GM19025 (cell line): Measurements from ENCODE around the gene KLF3.

Source experiments
- ATAC-seq: cut with Tn5 transposase; IDR thresholded peaks from one replicate; pipeline ENCODE4 v1.9.1; 2021; ENCODE audit warnings: mild to moderate bottlenecking, low read depth, moderate library complexity; ENCODE audit not compliant: unreplicated experiment

The KLF3 gene

GRCh38 chr4:38672397-38673129 is 8.6 kb downstream of the KLF3 start:
- no peak for ATAC-seq

DNA sequence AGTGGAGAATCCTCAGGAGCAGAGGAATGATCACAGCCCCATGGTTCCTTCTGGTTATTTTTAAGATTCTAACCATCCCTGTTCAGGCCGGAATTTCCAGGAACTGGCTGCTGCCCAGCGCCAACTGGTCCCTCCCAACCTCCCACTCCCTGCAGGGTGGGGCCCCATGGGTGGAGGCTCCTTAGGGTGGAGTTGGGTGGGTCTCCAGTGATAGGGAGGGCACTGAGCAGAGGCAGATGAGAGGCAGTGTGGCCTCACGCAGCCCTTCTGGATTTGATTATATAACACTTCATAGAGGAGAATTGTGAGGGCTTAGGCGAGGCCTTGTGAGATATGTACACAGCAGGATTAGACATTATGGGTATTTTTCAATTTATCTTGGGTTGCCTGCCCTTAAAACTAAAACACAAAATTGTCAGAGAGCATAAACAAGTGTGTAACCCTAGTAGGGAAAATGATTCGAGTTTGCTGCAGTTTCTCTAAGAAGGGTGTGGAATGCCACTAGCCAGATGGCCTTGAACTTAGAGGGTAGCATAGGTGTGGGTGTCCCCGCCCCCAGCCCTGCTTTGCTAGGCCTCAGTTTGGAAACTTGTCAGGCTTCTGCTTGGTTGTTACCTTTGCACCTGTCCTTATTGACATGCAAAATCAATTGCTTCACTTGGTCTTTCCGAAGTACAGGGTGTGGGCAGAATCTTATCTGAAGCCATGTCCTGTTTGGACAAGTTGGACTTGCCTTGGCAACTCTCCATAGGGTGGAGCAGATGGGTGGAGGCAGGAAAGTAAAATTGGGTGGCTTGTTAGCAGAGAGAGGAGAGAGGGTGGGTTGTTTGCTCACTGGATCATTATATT is 9.4 kb downstream of the KLF3 start:
- no peak for ATAC-seq

DNA sequence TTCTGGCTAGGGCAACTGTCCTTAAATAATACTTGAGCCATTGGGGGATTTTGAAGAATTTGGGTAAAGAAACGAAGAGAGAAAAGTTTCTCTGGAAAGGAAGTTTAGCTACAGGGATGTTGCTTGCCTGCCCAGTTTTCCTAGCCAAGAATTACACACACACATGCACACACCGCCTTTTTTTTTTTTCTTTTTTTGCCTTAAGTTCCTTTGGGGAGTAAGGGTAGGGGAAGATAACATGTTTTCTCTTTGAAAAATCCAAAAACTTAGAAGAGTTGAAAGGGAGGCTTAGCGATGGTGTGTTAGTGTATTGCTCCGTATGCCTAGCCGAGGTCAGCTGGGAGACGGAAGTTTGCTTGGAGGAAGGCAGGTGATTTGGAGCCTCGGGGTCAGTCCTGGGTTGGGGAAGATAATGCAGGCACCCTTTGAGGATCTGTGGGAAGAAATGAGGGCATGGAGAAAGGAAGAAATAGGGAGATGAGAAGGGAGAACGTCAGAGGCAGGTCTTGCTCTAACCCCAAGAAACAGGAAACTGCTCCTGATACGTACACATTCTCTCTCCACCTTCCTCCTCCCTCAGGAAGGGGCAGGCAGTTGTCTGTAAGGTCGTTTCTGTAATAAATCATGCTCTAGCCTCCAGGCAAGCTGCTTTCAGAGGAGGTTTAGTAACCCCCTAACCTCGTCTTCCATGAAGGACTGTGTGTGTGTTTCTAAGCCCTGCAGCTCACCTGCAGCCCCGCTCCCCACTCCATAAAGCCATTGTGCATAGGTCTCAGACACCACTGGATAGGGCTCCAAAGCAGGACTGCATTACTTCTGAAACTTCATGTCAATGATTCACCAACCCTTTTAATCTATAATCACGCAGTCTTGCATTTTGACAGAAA is 10.5 kb downstream of the KLF3 start:
- no peak for ATAC-seq

DNA sequence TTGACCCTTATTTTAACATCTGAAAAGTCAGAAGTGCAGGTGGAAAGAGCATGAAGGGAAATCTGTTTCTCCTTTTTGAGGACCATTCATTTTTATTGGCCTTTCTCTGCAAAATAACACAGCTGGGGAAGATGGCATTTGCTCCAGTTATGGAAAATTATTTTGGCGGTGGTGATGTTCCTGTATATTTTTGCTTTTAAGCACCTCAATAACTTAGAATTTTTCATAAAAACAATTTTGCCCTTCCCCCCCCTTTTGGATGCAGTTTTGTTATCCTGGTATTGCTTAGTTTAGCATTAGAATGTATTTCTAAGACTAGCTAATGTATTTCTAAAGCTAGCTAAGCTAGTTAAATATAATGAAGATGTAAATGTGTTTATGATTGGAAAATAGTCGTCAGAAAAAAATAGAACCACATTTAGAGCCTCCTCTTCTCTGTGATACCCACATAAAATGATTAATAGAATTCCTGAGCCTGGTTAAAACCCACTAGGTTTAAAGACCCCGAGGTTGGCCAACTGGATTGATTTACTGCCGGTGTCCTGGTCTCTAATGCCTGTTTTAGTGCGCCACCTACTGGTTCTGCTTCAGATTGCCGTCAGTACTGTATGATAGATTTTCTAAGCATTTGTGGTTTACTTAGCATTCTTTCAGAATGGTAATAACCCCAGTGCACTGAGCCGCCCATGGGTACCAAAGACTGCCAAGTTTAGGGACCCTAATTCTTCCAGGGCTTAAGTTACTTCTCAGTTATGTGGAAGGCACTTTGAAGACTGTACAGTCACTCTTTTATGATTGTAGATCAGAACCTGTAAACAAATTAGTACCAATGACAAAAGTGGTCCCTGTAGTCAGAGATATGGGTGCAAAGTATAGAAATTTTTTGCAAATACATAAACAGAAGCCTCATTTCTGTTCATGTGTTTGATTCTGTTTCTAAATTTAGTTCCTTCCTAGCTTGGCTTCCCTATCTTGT is 11.4 kb downstream of the KLF3 start:
- no peak for ATAC-seq

- no peak for ATAC-seq
Observed at GRCh38 chr4:38676986-38677385, 13.0 kb downstream of the KLF3 start.

- ATAC-seq = no peak
Observed at GRCh38 chr4:38677441-38677840, 13.4 kb downstream of the KLF3 start.

DNA sequence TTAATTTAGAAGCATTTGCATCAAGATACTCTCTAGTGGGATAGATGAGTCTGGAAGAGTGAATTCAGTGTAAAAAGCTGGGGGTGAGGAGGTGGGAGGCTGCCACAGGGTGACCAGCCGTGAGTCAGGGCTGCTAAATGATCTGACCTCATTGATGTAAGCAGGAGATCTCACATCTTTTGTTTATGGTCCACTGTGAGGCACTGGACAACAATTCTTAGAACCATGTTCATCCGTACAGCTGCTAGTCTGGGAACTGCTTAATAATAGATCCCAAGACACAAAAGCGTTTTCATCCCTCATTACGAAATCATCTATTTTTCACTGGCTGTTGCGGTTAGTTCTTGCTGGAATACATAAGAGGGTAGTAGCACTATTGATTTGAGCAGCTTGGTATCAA is 14.1 kb downstream of the KLF3 start:
- no peak for ATAC-seq

DNA sequence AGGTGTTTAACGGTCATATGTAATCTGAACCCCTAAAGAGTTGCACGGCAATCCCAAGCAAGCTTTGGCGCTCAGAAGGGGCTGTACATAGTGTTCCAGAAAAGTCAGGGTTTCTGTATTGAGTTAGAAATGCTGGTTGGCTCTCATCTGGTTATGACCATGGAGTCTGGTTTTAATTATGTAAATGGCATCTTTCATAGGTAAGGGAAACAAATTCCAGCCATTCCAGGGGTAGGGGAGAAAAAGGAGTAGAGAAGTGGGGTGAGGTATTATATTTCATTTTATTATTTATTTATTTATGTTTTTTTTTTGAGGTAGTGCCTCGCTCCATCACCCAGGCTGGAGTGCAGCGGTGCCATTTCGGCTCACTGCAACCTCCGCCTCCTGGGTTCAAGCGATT is 15.9 kb downstream of the KLF3 start:
- ATAC-seq = no peak

GRCh38 chr4:38681281-38681991 is 17.4 kb downstream of the KLF3 start:
- no peak for ATAC-seq

GRCh38 chr4:38682336-38682735 is 18.3 kb downstream of the KLF3 start:
- ATAC-seq = no peak

- no peak for ATAC-seq
Observed at GRCh38 chr4:38683276-38683675, 19.3 kb downstream of the KLF3 start.

DNA sequence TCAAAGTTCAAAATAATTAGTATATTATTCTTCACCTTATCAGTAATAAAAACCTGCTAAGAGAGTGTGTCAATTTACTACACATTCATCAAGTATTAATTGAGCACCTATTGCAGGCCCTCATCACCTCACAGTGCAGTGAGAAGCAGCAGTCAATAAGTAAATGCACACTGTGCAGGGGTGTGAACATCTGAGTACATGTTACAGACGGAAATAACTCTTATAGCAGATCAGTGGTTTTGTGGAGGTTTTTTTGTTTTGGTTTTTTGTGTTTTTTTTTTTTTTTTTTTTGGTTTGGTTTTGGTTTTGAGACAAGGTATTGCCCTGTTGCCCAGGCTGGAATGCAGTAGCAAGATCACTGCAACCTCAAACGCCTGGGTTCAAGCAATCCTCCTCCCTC is 20.3 kb downstream of the KLF3 start:
- no peak for ATAC-seq

- no peak for ATAC-seq
Observed at GRCh38 chr4:38684951-38685844, 21.2 kb downstream of the KLF3 start.

DNA sequence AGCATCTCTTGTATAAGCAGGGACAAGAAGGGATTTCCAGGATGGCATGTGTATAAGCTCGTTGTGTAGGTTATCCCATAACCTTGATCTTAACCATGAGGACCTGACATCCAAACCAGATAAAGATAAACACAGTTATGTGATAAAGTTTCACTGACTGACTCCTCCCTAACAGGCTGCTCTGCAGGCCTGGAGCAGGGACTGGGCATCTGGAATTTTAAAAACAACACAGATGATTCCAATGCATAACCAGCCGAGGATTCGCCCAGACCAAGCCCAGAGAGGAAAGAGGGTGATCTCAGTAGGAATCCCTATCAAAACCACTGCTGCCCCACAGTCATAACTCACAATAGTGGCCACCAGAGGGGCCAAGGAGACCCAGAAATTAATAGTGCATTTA is 22.7 kb downstream of the KLF3 start:
- ATAC-seq = no peak

DNA sequence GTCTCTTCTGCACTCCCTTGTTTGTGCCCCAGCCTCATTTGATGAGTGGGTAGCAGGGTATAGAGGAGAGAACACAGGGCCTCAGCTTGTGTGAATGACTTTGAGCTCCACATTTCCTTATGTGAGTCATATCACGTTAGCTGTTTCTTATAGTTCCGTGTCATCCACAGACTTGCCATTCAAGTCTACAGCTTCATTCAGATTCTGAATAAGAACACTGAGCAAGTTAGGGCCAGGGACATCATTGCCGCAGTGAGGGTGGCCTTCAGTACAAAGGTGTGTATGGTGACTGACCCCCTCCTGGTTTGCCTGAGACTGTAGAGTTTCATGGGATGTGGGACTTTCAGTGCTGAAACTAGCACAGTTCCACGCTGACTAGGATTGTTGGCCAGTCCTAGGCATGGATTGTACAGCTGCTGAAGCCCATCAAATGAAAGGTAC is 23.6 kb downstream of the KLF3 start:
- ATAC-seq = no peak

DNA sequence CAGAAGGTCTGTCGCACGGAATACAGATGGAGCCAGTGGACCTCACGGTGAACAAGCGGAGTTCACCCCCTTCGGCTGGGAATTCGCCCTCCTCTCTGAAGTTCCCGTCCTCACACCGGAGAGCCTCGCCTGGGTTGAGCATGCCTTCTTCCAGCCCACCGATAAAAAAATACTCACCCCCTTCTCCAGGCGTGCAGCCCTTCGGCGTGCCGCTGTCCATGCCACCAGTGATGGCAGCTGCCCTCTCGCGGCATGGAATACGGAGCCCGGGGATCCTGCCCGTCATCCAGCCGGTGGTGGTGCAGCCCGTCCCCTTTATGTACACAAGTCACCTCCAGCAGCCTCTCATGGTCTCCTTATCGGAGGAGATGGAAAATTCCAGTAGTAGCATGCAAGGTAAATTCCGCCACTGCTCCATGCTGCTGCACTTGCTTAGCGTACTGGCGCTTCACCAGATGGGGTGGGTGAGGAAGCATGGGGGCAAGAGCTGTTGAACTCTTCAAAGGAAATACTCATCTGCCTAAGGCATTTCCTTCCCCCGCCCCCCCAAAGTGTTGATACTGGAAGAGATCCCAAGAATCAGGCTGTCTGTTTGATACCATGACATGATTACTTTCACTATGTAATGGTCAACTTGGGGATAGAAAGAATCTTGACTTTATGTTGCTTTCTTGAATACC is 24.8 kb downstream of the KLF3 start:
- ATAC-seq = no peak

DNA sequence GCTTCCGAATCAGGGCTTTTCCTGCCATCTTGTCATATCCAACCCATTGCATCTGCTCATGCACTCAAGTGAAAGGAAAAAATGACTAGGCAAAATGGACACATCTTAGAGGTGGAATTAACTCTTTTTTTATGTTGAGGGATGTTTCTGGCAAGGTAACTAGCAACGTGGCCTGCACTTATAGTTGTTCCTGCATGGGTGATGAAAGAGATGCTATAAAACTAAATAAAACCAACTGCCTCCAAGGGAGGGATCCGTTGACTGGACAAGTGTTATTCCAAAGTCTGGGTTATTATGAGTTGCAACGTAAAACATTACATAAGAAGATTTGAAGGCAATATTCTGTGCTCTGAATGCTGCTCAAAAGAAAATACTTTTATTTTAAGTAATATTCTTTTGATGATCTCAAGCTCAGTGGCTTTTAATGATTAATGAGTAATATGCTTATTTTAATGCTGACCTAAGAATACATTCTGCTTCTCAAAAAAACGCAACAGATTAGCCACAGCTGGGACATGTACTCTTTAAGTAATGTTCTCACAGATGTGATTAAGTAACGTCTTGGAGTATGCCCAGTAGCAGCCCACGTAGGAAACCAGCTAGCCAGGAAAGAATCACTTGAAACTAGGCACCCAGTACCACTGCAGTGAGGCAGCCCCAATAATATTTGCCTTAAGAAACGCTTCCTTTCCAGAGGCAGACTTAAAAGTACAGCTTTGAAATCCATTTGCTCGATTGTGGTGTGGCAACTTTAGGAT is 27.4 kb downstream of the KLF3 start:
- no peak for ATAC-seq
